HG03457 (cell line): Measurements from ENCODE around the gene APOL3.
"Not testable (repeated sequence)": the region's sequence is repeated elsewhere in the genome, so short reads cannot be mapped to it uniquely, and the experiment has no call there.

Experiments used
- ATAC-seq: cut with Tn5 transposase; IDR thresholded peaks from one replicate; pipeline ENCODE4 v1.9.1; 2021; ENCODE audit warnings: moderate number of reproducible peaks; ENCODE audit not compliant: unreplicated experiment

The APOL3 gene

DNA sequence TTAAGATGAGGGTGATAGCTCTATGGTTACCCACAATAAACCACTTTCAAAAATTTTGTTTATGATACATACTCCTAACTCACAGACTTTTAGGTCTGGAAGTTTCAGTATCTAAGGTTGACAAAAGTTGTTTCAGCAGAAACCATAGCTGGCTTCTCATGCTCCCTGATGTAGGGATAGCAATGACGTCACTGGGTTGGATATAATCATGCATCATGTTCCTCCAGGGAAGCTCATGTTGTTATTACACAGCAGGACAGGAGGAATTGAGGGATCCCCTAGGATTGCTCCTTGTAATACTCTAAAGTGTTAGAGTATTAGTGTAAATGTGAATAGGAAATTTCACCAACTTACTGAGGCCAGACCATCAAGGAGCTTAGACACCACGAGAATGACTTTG is 23.6 kb downstream of the APOL3 start:
- no peak for ATAC-seq

DNA sequence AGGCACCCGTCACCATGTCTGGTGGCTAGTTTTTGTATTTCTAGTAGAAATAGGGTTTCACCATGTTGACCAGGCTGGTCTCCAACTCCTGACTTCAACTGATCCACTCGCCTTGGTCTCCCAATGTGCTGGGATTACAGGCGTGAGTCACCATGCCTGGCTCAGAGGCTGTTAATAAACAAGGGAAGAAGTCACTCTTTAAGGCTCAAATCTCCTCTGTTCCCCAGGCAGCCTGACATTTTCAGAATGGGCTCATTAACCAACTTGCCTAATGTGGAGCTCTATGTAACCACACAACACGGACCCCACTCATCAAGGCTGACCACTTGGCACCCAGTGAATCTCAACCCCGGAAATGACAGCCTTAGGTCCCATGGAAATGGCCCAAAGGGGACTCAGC is 24.1 kb downstream of the APOL3 start:
- no peak for ATAC-seq

DNA sequence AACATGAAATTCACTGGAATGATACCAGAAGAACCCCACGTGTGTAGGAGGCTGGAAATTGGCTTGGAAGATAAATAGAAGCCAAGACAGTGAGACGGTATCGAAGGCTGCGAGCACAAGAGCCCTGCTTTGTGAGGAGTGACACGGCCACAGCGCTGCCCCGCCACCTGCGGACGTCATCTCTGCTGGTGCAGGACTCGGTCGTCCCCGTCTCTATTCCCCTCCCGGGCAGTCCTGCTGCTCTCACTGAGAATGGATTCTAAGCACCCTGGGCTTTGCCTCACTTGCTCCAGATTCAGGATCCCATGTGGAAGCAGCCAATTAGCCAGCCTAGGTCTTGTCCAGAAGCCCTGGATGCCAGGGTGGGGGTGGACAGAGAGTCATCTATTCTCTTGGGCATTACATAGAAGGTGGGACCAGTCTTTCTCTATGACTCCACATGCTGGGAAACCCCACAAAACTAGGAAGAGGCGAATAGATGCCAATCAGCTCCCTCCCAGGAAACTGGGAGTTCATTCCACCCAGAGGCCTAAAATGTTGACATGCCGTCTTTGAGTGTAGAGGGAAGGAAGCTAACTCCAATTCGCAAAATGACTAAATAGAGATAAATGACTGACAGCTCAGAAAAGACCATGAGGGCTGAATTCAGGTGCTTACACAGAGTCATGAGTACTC is 25.1 kb downstream of the APOL3 start:
- no peak for ATAC-seq

DNA sequence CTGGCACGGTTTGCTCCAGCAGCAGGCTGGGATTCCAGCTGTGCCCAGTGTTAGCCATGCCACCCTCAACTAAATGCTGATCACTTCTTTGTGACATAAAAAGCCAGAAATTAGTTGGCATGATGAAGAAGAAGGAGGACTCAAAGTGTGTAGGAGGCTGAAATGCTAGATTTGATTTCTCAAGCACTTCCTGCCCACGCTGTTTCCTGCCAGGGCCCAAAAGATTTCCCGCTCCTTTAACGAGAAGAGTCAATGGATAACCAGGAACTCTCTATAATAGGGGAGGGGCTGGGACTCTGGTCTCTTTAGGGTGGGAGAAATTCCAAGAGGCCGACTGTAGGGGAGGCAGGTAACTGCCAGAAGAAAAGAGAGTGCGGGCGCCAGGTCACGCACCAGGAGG is 26.4 kb downstream of the APOL3 start:
- ATAC-seq = no peak

DNA sequence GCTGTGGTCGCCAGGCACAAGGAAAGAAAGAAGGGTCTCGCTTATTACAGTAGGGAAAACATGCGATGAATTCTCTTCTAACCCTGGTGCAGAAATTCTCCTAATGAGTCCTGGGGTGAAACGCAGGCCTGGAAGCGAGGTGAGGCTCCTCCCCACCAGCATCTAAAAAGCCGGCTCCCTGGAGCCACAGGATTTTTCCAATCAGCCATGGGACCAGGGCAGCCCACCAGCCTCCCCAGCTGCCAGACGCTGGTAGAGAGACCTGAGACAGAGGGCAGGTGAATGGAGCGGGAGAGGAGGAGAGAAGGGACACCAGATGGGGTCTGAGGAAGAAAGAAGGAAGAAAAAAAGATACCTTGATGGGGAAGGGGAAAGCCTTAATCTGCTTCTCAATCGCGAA is 28.6 kb downstream of the APOL3 start:
- no peak for ATAC-seq

DNA sequence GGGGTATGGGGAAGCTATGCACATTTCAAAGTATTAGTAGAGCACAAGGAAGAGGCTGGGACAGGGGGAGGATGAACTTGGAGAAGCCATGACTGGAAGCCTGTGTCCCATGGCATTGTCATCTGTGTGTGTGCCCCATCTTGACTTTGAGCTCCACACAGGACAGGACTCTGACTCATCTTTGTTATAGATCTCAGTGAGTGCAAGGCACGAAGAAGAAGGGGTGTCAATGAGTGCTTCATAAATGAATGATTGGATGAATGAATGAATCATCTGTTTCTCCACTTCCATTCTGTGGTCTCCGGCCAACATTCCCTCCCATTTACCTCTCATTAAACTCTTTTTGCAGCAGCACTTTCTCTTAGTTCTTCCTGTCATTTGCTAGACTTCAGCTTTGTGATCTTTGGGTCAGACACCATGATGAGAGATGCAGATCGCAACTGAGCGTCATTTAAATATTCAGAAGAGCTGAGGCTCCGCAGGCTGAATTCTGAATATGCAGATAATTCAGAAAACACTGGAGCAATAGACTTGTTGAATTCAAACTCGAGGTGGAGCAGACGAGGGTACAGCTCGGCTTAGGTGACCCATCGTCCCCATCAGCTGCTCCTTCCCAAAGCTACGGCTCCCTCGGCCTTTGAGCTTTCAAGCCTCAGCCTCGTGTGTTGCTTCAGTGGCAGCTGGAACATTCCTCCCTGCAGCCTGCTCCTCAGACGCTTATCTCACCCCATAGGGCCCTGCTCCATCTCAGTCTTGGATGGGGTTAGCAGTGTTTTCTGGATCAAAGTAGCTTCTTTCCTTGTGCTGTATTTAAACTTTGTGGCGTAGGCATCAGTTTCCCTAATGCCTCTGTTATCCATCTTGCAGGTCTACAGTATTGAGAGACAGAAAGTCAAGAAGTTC is 30.8 kb downstream of the APOL3 start:
- no peak for ATAC-seq

DNA sequence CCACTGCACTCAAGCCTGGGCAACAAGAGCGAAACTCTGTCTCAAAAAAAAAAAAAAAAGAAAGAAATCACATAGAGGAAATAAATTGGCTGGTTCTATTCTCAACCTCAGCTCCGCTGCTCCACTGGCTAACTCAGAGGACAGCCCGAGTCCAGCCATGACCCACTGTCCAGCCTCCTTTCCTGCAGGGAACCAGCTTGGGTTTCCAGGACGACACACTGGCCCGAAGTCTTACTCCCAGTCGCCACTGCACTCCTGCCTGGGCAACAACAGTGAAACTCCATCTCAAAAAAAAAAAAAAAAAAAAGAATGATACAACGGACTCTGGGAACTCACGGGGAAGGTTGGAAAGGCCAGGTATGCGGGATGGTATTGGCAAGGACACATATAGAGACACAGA is 31.5 kb downstream of the APOL3 start:
- no peak for ATAC-seq

DNA sequence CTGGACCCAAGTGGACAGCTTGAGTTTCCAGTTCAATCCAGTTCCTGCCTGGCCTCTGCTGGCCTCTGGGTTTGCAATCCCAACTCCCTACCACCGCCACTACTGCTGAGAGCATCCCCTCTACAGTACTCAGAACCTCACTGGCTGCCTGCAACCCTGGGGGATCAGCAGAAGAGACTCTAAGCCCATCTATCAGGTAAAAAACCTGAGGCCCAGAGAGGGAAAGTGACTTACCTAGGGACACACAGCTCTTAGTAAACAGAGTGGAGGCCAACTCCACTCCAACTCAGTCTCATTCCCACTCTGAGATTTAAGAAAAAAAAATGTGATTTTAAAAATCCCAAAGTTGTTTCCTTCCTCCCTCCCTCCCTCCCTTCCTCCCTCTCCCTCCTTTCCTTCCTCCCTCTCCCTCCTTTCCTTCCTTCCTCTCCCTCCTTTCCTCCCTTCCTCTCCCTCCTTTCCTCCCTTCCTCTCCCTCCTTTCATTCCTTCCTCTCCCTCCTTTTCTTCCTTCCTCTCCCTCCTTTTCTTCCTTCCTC is 34.5 kb downstream of the APOL3 start:
- ATAC-seq = no peak

DNA sequence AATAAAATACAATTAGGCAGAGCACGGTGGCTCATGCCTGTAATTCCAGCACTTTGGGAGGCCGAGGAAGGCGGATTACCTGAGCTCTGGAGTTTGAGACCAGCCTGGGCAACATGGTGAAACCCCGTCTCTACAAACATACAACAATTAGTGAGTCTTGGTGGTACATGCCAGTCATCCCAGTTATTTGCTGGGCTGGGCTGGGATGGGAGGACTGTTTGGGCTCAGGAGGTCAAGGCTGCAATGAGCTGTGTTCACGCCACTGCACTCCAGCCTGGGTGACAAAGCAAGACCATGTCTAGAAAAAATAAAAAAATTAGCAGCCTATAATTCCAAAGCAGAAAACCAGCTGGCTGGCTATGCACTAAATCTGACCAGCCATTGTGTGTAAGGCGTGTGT is 35.1 kb downstream of the APOL3 start:
- no peak for ATAC-seq

DNA sequence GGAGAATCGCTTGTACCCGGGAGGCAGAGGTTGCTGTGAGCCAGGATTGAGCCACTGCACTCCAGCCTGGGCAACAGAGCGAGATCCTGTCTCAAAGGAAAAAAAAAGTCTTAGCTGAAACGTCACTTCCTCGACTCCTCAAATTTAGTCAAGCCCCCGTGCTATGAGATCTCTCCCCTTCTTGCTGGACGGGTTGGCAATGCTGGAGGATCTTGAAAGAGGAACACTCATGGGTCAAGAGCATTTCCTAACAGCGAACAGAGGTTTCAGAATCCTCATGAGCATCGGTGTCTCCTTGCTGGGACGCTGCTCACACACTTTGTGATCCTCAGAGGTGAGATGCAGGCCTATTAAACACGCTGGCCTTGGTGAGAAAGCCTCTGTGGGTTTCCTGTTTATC is 35.9 kb downstream of the APOL3 start:
- no peak for ATAC-seq

DNA sequence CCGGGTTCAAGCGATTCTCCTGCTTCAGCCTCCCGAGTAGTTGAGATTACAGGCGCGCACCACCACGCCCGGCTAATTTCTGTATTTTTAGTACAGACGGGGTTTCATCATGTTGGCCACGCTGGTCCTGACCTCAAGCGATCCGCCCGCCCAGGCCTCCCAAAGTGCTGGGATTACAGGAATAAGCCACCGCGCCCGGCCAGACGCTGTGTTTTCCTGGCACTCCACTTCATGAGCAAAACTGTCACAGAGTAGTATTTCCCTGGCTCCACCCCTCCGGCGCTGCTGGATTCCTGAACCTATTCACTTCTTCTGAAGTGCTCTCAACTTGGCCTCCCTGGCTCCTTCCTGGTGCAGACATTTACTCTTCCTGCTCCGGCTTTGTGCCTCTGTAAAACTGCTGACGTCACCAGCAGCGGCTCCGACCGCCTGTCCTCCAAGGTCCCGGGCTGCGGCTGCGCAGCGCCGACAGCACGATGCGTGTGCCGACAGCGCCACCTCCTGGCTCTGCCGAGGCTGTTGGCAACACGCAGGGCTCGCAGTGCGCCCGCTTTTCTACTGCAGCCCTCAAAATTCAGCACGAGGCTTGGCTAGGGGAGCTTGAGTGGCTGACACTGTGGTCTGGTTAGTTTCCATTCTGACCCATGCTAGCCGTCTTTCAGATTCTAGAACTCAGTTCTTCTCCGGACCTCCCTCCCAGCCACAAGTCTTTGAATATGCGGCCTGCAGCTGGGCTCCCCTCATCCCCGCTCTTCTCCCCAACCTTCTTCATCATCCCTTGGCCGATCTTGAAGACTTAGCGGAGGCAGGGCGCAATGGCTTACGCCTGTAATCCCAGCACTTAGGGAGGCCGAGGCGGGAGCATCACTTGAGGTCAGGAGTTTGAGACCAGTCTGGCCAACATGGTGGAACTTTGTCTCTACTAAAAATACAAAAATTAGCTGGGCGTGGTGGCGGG is 36.6 kb downstream of the APOL3 start:
- ATAC-seq = no peak

DNA sequence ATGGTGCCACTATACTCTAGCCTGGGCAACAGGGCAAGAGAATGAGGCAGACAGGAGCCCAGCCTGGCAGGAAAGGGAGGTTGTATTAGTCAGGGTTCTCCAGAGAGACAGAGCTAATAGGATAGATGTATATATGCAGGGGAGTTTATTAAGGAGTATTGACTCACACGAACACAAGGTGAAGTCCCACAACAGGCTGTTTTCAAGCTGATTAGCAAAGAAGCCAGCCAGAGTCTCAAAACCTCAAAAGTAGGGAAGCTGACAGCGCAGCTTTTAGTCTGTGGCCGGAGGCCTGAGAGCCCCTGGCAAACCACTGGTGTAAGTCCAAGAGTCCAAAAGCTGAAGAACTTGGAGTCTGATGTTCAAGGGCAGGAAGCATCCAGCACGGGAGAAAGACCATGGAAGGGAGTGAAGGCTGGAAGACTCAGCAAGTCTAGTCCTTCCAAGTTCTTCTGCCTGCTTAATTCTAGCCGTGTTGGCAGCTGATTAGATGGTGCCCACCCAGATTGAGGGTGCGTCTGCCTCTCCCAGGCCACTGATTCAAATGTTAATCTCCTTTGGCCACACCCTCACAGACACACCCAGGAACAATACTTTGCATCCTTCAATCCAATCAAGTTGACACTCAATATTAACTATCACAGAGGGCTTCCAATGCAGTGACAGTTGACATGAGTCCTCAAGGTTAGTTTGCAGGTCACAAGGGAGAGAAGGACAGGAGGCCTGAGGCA is 39.8 kb downstream of the APOL3 start:
- not testable (repeated sequence) for ATAC-seq

DNA sequence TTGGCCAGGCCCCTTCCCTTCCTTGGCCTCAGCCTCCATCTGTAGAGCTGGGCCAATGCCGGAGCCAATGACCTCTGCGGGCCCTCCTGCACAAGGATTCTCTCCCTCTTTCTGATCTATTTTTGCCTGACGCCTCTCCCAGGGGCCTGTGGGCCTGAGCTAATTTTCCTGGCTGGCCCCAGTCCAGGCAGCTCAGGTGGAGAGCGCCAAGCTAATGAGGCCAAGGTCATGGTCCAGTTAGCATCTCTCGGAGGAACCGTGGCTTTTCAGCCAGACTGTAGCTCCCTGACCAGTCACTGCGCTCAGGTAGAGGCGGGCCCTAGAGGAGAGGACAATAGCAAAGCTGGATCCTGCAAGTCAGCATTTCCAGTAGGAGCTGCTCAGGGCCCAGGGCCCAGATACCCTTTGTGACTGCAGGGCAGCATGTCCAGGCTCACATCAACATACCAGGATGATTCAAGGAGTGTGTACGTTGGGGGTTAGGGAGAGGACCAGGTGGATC is 43.5 kb downstream of the APOL3 start:
- ATAC-seq = no peak

DNA sequence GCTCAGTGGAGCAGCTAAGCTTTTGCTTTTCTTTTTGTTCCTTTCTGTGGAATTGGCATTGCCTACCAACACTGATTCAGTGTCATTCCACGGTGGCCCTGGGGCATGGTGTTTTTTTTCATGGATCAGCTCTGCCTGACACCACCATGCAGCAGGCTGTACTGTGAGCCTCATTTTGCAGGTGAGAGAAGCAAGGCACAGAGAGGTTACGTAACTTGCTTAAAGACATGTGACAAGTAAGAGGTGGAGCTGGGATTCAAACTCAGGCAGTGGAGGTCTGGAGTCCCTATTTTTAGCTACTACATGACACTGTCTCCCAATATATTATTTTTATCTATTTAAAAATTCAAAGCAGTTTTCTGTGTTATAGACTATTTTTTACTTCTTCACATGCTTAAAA is 44.4 kb downstream of the APOL3 start:
- ATAC-seq = no peak

DNA sequence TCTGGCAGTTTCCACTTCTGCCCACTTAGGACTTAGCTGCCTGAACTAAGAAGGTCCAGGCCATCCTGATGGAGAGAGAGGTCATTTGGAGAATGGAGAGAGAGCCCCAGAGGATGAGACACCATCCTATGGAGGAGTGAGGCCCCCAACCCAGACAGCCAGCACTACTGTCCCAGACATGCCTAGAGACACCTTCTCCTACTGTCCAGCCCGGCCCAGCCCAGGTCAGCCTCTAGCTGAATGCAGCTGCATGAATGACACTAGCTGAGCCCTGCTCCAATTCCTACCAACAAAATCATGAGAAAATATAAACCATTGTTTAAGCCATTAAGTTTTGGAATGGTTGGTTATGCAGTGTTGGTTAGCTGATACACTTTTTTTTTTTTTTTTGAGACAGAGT is 47.4 kb downstream of the APOL3 start:
- no peak for ATAC-seq

DNA sequence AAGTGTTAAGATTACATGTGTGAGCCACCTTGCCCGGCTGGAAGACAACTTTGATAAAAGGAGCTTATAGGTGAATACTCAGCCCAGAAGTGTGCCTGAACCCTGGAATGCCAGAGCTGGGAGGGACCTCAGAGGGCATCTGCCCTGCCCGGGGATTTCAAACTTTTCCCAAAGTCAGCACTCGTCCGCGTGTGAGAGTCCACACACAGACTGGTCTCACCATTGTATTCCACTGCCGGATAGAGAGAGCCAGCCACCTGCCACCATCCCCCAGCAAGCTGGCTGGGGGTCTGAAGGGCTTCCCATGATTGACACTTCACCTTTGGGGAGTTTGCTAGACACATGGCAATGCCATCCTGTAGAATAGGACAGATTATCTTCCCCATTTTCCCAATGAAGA is 49.2 kb downstream of the APOL3 start:
- ATAC-seq = no peak

DNA sequence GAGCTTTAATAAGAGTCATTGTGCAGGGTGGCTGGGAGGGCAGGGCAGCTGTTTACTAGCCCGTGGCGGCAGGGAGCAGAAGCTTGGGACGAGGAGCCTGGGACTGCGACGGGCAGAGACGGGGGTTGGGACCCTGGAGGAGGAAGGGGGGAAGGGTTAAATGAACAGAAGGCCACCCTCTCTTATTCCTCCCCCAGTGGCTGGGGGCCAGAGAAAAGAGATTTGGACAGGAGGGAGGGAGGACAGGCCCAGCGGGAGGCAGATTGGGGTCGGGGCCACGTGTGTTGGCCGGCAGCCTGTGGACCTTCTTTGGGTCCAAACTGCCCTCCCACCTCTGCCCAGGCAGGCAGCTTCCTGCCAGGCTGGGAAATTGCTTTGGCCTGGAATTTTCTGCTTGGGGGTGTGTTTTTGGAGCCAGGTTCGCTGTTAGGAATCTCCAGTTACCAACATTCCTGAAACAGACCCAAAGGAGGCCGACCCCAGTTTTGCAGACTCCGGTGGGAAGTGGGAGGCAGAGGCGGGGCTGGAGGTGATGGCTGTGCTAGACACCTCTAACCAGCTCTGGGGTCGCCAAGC is 50.2 kb downstream of the APOL3 start:
- ATAC-seq = no peak

DNA sequence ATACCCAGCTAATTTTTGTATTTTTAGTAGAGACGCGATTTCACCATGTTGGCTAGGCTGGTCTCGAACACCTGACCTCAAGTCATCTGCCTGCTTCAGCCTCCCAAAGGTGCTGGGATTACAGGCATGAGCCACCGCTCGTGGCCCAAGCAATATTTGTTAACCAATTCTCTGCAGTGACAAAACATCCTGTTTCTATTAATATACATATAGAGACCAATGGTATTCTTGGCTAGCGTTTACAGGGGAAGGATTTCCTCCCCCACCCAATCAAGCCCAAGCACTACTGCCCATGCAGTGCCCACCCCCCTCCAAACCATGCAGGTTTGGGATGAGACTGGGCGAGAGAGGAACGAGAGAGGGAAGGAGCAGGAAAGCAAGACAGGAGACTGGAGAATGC is 53.1 kb downstream of the APOL3 start:
- ATAC-seq = no peak

DNA sequence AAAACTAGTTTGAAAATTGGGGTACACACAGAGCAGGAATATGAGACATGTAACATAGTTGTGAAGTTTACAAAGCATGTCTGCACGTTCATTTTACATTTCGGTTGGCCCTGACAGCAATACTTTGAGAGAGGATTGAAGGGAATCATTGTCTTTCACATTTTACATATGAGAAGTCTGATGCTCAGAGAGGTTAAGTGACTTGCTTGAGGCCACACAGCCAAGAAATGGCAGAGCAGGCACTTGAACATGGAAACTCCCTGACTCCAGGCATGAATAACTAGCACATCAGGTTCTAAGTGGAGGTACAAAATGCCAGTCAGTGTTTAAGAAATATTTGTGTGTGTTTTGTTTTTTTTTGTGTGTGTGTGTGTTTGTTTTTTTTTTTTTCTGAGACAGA is 53.6 kb downstream of the APOL3 start:
- ATAC-seq = no peak

DNA sequence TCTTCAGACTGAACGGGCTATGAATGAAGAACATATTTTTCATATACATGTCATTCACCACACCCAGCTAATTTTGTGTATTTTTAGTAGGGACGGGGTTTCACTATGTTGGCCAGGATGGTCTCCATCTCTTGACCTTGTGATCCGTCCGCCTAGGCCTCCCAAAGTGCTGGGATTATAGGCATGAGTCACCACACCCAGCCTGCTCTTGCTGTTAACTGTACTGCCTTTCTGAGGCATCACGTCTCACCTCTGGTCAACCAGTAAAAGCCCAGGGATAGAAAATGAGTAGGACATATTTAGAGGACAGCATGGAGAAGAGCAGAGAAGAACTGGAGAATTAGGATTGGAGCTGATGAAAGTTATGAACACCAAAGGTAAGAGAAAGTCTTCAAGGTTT is 55.6 kb downstream of the APOL3 start:
- ATAC-seq = no peak
